HG02852 (cell line): ENCODE data around the gene KCNIP4.

ENCODE experiments used
- ATAC-seq: cut with Tn5 transposase; IDR thresholded peaks from one replicate; pipeline ENCODE4 v1.9.1; 2021; ENCODE audit warnings: mild to moderate bottlenecking, moderate library complexity; ENCODE audit not compliant: unreplicated experiment

KCNIP4 gene

DNA sequence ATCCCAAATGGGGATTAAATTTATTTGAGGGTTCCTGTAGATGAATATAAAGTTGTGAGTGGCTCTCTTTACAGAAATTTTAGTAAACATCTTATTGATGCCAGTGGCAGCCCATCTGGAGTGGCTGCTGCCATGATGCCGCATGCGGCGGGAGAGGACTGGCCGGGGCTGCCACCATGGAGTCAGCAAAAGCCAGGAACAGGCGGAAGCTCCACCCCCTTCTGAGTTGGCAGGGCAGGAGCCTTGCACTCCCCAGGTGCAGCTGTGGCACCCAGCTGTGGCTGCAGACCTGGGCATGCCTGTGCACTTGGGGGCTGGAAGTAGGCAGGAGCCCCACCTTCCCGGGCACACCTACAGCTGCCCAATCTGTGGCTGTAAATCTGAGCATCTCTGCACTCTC is 92.3 kb downstream of the KCNIP4 start:
- ATAC-seq = no peak

DNA sequence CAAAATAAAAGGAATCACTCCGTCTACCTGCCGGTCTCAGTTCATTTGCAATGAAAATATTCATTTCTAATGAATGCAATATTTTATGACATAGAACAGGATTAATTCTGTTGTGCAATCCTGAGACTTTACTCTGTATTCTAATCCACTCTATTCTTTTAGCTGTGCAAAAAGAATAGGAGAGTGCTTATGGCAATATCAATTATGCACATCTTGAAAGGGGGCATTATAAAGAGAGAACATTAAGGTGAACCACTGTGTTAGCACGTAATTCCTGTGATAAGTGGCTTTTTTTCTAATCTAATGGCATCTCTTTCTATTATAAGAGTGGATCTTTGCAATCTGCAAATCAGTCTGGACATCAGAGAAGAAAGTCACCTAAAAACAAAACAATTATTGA is 99.5 kb downstream of the KCNIP4 start:
- no peak for ATAC-seq

DNA sequence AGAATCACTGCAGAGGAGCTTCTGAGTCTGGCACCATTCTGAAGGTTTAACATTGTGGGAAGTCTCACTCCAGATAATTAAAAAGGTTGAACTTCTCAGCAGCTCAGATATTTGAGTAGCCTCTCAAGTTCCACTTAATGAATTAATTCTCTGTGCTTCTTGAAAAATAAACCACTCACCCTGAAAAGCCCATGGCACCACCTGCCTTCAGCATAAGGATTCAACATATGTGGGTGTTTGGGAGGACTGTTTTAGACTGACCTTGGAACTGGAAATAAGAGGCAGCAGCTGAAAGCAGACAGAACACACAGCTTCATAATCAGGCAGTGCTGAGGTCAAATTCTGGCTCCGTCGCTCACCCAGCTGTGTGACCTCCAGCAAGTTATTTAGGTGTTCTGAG is 100.6 kb downstream of the KCNIP4 start:
- no peak for ATAC-seq

DNA sequence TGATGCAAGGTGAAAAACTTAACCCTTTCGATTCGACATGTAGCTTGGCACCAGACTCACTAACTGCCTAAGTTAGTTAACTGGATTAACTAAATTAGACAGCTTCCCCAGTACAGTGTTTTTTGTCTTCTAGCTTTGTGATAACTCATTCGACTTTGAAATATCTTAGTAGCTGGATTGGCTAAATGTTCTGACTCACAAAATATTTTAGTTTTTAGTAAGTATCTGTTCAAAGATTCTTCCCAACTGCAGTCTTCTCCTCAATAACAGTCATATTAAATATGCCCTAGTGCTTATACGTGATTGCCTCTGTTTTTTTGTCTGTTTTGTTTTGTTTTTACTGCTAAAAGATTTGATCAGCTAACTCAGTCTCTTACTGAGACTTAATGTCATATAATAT is 102.9 kb downstream of the KCNIP4 start:
- no peak for ATAC-seq

DNA sequence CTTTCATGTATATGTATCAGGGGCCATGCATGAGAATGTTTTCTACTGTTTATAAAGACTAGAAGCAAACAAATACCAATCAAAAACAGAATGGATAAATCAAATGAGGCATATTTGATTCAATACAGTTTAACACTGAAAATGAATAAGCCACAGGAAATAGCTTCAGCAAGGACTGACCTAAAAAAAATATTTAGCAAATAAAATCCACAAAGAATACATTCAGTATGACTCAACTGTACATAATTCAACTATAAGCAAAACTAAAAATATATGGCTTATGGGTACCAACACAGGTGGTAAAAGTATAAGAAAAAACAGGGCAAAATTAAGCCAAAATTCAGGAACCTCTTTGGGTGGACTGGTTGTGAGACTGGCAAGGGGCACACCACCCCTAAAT is 112.9 kb downstream of the KCNIP4 start:
- ATAC-seq = no peak

DNA sequence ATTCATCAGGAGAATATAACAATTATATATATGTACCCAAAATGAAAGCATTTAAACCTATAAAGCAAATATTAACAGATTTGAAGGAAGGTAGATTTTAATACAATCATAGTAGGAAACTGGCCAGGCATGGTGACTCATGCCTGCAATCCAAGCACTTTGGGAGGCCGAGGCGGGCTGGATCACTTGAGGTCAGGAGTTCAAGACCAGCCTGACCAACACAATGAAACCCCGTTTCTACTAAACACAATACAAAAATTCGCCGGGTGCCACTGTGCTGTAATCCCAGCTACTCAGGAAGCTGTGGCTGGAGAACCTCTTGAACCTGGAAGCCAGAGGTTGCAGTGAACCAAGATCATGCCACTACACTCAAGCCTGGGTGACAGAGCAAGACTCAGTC is 118.3 kb downstream of the KCNIP4 start:
- no peak for ATAC-seq

DNA sequence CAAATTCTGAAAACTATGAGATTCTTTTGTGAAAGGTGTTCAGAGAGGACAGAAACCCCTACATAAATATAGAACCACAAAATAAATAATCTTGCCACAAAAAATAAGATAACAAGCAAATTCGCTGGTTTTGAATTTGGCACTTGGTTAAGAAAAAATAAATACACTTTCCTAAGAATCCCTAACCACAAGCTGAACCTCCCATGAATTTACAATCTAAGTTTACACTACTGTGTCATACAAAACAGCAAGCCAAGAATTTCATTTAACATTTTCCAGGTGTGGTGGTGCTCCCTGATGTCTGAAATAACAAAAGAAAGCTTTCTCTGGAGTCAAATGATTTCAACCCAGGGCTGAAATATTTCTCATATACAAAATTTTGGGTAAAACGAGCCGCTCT is 121.0 kb downstream of the KCNIP4 start:
- no peak for ATAC-seq

DNA sequence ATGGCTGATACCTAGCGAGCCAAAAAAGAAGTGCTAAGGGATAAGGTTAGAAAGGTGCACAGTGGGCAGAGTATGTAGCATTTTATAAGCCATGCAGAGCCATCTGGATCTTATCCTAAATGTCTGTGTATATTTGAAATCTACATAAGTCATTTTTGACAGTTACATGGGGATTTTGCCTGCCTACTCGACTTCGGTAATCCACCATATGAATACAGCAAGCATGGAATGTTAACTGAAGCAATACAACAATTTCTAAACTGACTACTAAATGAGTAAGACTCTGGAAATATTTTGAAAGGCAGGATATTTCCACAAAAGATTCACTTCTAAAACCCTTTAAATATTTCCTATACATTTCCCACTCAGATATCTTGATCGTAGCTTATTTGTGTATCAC is 122.5 kb downstream of the KCNIP4 start:
- no peak for ATAC-seq

DNA sequence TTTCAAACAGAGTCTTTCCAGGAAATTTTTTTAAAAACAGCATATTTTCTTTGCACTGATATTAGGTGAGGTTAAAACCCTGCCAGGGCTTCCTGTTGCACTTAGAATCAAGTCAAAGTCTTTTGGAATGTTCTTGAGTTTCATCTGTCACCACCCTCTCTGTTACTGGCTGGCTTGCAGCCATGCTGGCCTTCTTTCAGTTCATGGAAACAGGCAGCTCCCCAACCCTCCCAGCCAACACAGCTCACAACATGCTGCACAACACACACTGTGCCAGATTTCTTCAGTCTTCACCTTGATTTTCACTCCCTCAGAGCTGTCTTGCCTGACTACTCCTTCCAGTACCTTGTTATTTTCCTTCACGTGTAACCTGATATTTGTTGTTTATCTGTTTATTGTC is 129.5 kb downstream of the KCNIP4 start:
- no peak for ATAC-seq

DNA sequence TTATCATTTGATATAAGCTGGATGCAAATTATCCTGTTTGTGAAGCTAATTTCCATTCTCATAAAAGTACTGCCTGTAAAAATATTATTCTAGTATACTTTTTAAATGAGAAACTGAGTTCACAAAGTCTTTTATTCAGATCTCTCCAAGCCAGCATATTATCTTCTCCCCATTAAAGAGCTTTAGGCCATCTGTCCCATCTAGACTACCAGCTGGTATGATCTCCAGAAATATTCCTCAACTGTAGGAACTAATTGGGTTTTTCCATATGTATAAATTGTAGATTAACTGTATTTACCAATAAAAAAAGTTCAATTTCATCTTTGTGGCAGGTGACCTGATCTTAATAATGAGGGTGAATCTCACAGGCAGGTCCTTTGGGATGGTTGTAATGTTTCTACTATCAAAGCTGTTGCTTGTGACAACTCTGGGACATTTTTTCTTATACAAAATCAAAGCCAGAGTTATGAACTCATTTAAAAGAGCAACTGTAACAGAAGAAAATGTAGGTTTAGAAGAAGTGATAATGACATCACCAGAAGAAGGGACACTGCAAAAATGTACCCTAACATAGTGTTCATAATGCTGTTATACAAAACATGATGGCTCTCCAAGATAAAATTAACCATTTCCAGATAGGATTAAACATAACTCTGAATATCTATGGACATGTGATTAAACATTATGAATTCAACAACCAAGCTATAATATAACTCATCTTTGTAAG is 132.8 kb downstream of the KCNIP4 start:
- ATAC-seq = no peak

DNA sequence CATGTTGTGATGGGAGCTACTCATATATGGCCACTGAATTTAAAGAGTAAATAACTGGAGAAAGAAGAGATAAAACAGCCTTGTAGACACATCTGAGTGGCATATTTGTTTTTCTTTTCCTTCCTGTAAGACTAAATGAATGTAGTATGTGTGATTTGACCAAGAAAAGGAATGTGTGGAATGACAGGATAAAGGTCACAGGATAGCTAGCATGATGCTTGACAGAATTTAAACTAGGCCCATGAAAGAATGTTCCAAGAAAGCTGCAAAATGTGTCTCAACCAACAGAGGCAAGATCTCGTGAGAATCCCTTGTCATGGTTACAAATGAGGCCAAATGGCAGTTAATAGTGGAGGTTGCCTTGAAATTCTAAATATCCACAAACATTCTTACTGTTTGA is 137.0 kb downstream of the KCNIP4 start:
- no peak for ATAC-seq

DNA sequence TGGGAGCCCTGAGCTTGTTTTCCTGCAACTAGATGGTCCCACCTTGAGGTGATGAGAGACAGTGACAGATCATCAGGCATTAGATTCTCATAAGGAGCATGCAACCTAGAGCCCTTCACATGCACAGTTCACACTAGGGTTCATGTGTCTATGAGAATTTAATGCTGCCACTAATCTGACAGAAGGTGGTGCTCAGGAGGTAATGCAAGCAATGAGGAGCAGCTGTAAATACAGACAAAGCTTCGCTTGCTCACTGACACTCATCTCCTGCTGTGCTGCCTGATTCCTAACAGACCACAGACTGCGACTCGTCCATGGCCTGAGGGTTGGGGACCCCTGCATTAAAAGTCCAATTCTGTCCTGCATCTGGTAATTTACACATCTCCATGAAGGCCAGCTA is 141.6 kb downstream of the KCNIP4 start:
- ATAC-seq = no peak

DNA sequence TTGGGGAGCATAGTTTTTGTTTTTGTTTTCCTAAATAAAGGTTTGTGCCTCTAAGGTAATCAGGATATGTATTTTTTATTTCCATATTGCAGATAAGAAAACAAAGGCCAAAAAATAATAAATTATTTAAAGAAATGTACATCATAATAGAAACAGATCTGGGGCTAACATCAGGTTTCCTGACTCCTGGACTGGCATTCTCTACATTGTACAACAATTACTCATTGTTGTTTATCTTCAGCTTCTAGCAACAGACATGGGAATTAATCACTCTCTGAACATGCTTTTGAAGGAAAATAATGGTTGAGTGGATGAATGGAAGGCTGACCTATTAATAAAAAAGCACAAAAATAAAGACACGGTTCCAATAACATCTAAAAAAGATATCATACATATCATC is 146.2 kb downstream of the KCNIP4 start:
- ATAC-seq = no peak

DNA sequence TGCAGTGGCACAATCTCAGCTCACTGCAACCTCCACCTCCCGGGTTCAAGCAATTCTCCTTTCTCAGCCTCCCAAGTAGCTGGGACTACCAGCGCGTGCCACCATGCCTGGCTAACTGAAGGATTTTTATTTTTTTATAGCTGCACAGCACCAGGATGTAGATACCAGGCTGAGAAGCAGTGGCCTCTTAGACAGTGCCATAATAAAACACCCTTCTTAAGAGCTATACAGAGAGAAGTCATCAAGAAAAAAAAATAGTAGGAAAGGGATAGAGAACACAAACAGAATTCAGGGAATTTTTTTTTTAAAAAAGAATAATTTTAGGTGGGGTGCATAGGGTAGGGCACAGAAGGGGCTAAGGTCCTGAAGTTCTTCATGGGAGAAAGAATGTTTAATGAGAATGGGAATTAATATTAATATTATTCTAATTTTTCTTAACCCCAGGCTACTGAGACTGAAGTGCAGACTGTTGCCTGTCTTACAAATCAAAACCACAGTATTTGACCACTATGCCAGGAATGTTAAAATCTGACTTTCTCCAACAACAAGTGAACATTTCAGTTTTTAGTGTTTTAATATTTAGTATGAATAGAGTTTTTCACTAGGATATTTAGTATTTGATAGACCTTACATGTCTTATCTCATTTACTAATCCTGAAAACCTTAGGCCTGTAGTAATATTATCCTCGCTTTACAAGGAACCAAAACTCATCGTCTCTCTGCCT is 146.7 kb downstream of the KCNIP4 start:
- ATAC-seq = no peak

DNA sequence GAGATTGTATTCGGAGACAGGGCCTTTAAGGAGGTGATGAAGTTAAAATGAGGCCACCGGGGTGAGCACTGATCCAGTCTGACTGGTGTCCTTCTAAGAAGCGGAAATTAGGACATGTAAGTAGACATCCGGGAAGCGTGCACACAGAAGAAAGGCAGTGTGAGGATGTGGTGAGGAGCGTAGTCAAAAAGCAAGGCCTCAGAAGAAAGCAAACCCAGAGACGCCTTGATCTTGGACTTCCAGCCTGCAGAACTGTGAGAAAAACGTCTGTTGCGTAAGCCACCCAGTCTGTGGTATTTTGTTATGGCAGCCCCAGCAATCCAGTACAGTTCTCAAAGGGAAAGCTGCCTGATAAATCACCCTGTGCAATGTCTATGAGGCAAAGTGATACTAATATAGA is 153.5 kb downstream of the KCNIP4 start:
- no peak for ATAC-seq

DNA sequence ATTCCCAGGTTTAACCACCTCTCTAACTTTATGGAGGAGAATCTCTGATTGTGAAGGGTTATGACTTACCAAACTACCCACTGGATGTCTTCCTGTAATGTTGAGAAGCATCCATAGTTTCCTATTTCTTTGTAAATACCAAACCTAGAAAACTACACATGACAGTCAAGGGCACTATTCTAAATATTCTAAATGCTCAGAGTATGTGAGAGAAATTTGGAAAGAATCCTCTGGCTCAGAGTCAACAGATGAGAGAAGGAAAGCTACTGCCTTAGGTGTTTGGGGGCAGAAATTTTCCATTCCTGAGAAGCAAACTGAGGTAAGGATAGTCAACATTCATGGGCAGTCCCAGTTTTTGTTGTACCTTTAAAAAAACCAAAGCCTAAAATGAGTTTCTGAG is 155.8 kb downstream of the KCNIP4 start:
- ATAC-seq = no peak

DNA sequence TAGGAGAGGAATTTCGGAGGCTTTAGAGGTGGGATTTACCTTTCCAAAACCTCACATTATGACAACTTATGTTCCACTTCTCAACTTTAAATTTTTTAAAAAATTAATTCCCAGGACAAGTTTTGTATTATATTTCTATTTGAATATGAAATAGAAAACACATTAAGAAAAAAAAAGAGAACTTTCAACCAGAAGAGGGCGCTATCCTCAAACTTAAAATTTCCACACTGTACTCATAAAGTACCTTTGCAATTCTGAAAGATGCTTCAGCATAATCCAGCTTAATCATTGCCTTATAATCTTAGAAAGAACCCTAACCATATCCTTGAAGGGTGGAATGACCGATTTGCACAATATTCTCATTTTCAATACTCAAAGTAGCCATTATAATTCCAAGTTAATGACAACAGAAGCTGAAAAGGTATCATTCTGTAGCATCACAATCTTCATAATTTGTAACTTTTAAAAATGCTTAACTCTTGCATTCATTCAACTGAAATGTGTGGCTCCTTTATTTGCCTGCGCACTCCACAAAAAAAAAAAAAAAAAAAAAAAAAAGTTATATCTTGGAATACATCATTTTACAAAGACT is 158.0 kb downstream of the KCNIP4 start:
- ATAC-seq = no peak

DNA sequence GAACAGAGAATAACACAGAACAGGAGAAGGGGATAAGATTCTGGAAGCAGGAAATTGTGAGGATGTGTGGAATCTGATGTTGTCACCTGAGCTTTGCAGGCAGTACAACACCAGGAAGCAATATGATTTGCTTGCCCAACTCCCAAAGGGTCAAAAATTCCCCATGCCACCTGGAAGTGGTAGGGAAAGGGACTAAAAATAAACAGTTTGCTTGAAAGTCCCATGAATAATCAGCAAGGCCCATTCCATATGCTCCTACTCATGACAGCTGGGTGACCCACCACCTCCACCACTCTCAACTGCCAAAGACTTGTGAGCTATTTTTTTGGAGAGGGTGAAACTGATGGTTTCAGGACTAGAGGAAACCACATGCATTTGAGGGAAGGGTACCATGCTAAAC is 168.4 kb downstream of the KCNIP4 start:
- no peak for ATAC-seq

DNA sequence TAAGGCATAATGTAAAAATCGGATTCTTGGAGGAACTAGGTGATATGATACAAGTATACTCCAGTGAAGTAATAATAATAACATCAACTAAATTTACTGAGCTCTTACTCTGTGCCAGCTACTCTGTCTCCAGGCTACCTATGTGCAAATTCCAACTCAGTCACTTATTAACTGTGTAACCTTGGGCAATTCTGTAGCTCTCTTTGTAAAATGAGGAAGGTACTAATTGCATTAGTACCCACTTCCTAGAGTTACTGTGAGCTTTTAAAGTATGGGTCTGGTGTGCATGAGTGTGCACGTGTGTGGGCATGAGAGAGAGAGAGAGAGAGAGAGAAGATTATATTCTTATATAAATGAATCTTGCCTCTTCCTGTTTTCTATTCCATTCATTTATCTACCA is 169.9 kb downstream of the KCNIP4 start:
- ATAC-seq = no peak

DNA sequence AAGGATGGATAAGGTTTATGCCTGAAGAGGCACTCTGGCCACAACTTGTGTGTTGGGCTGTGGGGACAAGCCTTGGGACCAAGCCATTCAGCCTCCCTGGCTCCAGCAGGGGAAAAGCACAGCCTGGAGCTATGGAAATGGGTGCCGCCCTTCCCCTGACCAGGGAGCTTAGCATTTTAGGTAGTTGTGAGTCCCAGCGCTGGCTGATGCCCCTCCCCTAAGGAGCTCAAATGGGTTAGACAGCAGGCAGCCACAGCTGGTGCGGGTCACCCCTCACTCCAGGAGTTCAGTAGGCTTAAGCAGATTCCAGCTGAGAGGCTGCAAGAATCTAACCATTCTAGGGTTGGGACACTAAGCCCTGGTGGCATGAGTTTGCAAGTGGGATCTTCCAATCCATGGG is 172.9 kb downstream of the KCNIP4 start:
- no peak for ATAC-seq

DNA sequence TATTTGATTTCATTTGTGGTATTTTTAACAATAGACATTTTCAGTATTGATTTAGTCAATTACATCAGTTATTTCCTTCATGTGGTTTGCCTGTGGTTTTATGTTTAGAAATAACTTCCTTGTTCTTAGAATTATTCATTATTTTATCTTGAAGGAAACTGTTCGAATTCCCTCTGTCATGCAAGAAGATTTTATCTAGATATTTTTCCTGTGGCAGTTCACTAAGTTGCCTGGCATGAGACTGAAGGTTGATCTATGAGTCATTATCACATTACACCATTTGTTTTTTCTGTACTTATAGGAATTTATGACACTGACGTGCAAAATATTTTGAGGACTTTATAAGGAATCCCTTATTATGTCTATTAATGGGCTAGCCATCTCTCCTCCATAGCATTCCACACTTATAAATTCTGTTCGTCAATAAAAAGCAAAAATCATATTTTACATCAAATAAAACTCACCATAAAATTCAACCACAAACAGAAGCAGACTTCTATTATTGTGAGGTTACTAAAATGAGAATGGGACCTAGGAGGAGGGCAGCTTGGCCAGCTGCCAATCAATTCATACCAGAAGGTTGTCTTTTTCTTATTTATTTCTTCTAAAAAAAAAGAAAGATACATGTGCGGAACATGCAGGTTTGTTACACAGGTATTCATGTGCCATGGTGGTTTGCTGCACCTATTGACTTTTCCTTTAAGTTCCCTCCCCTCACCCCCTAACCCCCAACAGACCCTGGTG is 179.0 kb downstream of the KCNIP4 start:
- no peak for ATAC-seq
